Glutamatergic neuron (in vitro differentiated cells): ENCODE results near the gene C12orf75. TPM values are rescaled to one million over a fixed set of nuclear protein-coding genes. Genes with fewer than 3 reads are reported as not detected.

Experiments used
- DNase-seq: peaks from one replicate; pipeline ENCODE4 v3.0.0; 2022
- H3K27ac Mint-ChIP-seq: one replicate; pipeline ENCODE4 v1.8.0; 2020; ENCODE audit warnings: mild to moderate bottlenecking, mixed read lengths, inconsistent platforms; ENCODE audit not compliant: unreplicated experiment
- H3K27me3 Mint-ChIP-seq: one replicate; pipeline ENCODE4 v1.8.0; 2020; ENCODE audit warnings: mild to moderate bottlenecking, moderate library complexity, mixed read lengths, inconsistent platforms; ENCODE audit not compliant: unreplicated experiment
- H3K36me3 Mint-ChIP-seq: one replicate; pipeline ENCODE4 v1.8.0; 2020; ENCODE audit warnings: mild to moderate bottlenecking, mixed read lengths, inconsistent platforms; ENCODE audit not compliant: unreplicated experiment
- H3K4me1 Mint-ChIP-seq: one replicate; pipeline ENCODE4 v1.8.0; 2020; ENCODE audit warnings: mild to moderate bottlenecking, low read depth, mixed read lengths, inconsistent platforms; ENCODE audit not compliant: unreplicated experiment
- H3K4me3 Mint-ChIP-seq: one replicate; pipeline ENCODE4 v1.8.0; 2020; ENCODE audit warnings: mild to moderate bottlenecking, mixed read lengths, inconsistent platforms; ENCODE audit not compliant: unreplicated experiment
- H3K9me3 Mint-ChIP-seq: one replicate; pipeline ENCODE4 v1.8.0; 2020; ENCODE audit warnings: mild to moderate bottlenecking, moderate library complexity, mixed read lengths, inconsistent platforms; ENCODE audit not compliant: unreplicated experiment
- CTCF ChIP-seq: fragments of 200-600 bp; sonication (generic); IDR thresholded peaks from one replicate; pipeline ENCODE4 v1.5.0; 2021; ENCODE audit not compliant: partially characterized antibody, unreplicated experiment
- total RNA-seq: library from RNA; stranded (reverse); fragmentation: NEBNext Ultra II Directional; extraction: Animal tissue kit (Norgen Biotek cat#: 25700); gene quantifications from one replicate; pipeline ENCODE4 v1.2.1, GENCODE V29; 2021; ENCODE audit not compliant: unreplicated experiment

Gene C12orf75
- total RNA-seq, 1 donor from 2014 or later: 9.4 TPM

DNA sequence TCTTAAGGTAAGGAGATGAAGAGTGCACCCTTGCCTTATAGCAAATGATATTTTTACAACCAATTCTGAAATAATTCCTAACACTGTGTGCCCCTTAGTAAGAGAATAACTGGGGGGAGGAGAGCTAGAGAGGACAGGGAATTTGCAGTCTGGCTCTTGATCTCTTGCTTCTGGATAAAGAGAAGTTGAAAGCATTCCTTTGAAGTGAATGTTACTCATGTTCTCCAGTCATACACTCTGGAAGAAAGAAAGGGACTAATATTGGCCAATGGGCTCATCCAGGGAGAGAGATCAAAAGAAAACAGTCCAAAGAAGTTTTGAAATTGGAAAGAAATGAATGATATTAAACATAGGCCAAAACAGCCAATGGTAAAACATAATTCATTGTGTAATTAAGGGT, 25.3 kb downstream of the C12orf75 start:
- no peak overlapping the region for H3K4me3 Mint-ChIP-seq
- H3K4me1 Mint-ChIP-seq: peaks cover 9% of the 10 kb centered on the region
- no peaks in the 10 kb centered on the region for H3K9me3 Mint-ChIP-seq
- no peaks in the 10 kb centered on the region for H3K36me3 Mint-ChIP-seq
- no peak overlapping the region for H3K27ac Mint-ChIP-seq
- DNase-seq: no peak
- peaks cover 2% of the 10 kb centered on the region for H3K27me3 Mint-ChIP-seq
- no peak for TF ChIP-seq CTCF

GRCh38 chr12:105357162-105357691, 26.7 kb downstream of the C12orf75 start:
- peaks cover 2% of the 10 kb centered on the region for H3K27me3 Mint-ChIP-seq
- no peaks in the 10 kb centered on the region for H3K9me3 Mint-ChIP-seq
- no peaks in the 10 kb centered on the region for H3K36me3 Mint-ChIP-seq
- H3K27ac Mint-ChIP-seq: no peak overlapping the region
- H3K4me3 Mint-ChIP-seq: no peak overlapping the region
- TF ChIP-seq CTCF: no peak
- no peak for DNase-seq
- H3K4me1 Mint-ChIP-seq: peaks cover 9% of the 10 kb centered on the region

GRCh38 chr12:105358789-105359188, 28.3 kb downstream of the C12orf75 start:
- Mint-ChIP-seq H3K36me3 (no peaks in the 10 kb centered on the region), H3K4me1 (peaks cover 9% of the 10 kb centered on the region), H3K27ac (no peak overlapping the region), H3K4me3 (no peak overlapping the region), H3K27me3 (peaks cover 2% of the 10 kb centered on the region), H3K9me3 (peaks cover 1% of the 10 kb centered on the region)
- TF ChIP-seq CTCF: no peak
- DNase-seq: no peak

GRCh38 chr12:105359856-105360255, 29.4 kb downstream of the C12orf75 start:
- no peak overlapping the region for H3K27ac Mint-ChIP-seq
- H3K27me3 Mint-ChIP-seq: peaks cover under 1% of the 10 kb centered on the region
- TF ChIP-seq CTCF: no peak
- H3K9me3 Mint-ChIP-seq: peaks cover 1% of the 10 kb centered on the region
- H3K4me3 Mint-ChIP-seq: no peak overlapping the region
- peaks cover under 1% of the 10 kb centered on the region for H3K4me1 Mint-ChIP-seq
- no peak for DNase-seq
- no peaks in the 10 kb centered on the region for H3K36me3 Mint-ChIP-seq

- no peaks in the 10 kb centered on the region for H3K27me3 Mint-ChIP-seq
- H3K36me3 Mint-ChIP-seq: no peaks in the 10 kb centered on the region
- H3K9me3 Mint-ChIP-seq: peaks cover 1% of the 10 kb centered on the region
- no peak overlapping the region for H3K27ac Mint-ChIP-seq
- no peaks in the 10 kb centered on the region for H3K4me1 Mint-ChIP-seq
- H3K4me3 Mint-ChIP-seq: no peak overlapping the region
- TF ChIP-seq CTCF: no peak
- no peak for DNase-seq
Observed at GRCh38 chr12:105363890-105364289, 33.4 kb downstream of the C12orf75 start.
